HL-60 (cell line): Measurements from ENCODE around the gene PCDHAC1.

Experiments used
- DNase-seq, 2 experiments: peaks; one replicate each; pipeline ENCODE4 v3.0.0-alpha.2; 2010 to 2020; ENCODE audit warnings: low read depth in 1 of 2, low spot score in 1 of 2
- H3K27ac ChIP-seq: fragments of 250-450 bp; sonication (Bioruptor Pico); replicated peaks from 2 replicates; pipeline ENCODE4 v1.5.1; 2020; ENCODE audit warnings: mild to moderate bottlenecking, moderate library complexity
- H3K27me3 ChIP-seq: fragments of 250-450 bp; sonication (Bioruptor Pico); 2 replicates; pipeline ENCODE4 v1.5.1; 2021; ENCODE audit warnings: mild to moderate bottlenecking, moderate library complexity; ENCODE audit not compliant: insufficient read depth, poor library complexity, severe bottlenecking
- H3K4me3 ChIP-seq: replicated peaks from 2 replicates; pipeline ENCODE4 v1.5.1; 2011; ENCODE audit warnings: mild to moderate bottlenecking, control low read depth, low read length; ENCODE audit not compliant: insufficient read depth
- CTCF ChIP-seq: IDR thresholded peaks from one replicate; pipeline ENCODE4 v1.5.1; 2011; ENCODE audit warnings: low read length, control low read depth, inconsistent platforms; ENCODE audit not compliant: insufficient read depth
- GABPA ChIP-seq: IDR thresholded peaks from 2 replicates; pipeline ENCODE4 v1.6.1; 2012; ENCODE audit warnings: low read depth
- POLR2AphosphoS5 ChIP-seq: IDR thresholded peaks from 2 replicates; pipeline ENCODE4 v1.6.1; 2012; ENCODE audit warnings: low read depth
- REST ChIP-seq: IDR thresholded peaks from 2 replicates; pipeline ENCODE4 v1.6.1; 2012; ENCODE audit warnings: low read depth; ENCODE audit not compliant: insufficient replicate concordance
- SPI1 ChIP-seq: IDR thresholded peaks from 2 replicates; pipeline ENCODE4 v1.6.1; 2012; ENCODE audit warnings: low read depth, mild to moderate bottlenecking, borderline replicate concordance

The PCDHAC1 gene

GRCh38 chr5:140883927-140884697, 42.0 kb upstream of the PCDHAC1 start:
- Histone ChIP-seq H3K4me3 (no peak overlapping the region), H3K27me3 (no peaks in the 10 kb centered on the region), H3K27ac (no peak overlapping the region)
- no peak for DNase-seq
- no peak for TF ChIP-seq GABPA
- no peak for TF ChIP-seq SPI1
- TF ChIP-seq CTCF = no peak
- no peak for TF ChIP-seq POLR2AphosphoS5
- TF ChIP-seq REST = no peak

- DNase-seq = no peak
- Histone ChIP-seq H3K27me3 (no peaks in the 10 kb centered on the region), H3K4me3 (no peak overlapping the region), H3K27ac (no peak overlapping the region)
- no peak for TF ChIP-seq GABPA
- TF ChIP-seq REST = no peak
- no peak for TF ChIP-seq POLR2AphosphoS5
- no peak for TF ChIP-seq CTCF
- TF ChIP-seq SPI1 = no peak
These were observed 9.8 kb upstream of the PCDHAC1 start for GRCh38 chr5:140916325-140916724.

GRCh38 chr5:140923601-140924000, 2.5 kb upstream of the PCDHAC1 start:
- TF ChIP-seq CTCF (no peak), REST (no peak), SPI1 (no peak)
- H3K27ac ChIP-seq = no peak overlapping the region
- H3K4me3 ChIP-seq = no peak overlapping the region
- DNase-seq = no peak
- H3K27me3 ChIP-seq = peaks cover 20% of the 10 kb centered on the region
